Ammon's horn (tissue), 1 donor: ENCODE measurements around the gene POLR3H.

Source experiments
- DNase-seq: peaks from one replicate; pipeline ENCODE4 v3.0.0-alpha.2; 2016; ENCODE audit warnings: low spot score

Gene POLR3H

GRCh38 chr22:41485033-41485432 is 59.2 kb downstream of the POLR3H start:
- no peak for DNase-seq

- DNase-seq = no peak
Observed at GRCh38 chr22:41482319-41482935, 61.8 kb downstream of the POLR3H start.

- DNase-seq = no peak
Observed at GRCh38 chr22:41481925-41482318, 62.3 kb downstream of the POLR3H start.

- DNase-seq = peak; percentile 39
Observed at GRCh38 chr22:41481131-41481830, 63.0 kb downstream of the POLR3H start.

GRCh38 chr22:41480397-41480735 is 63.9 kb downstream of the POLR3H start:
- DNase-seq = peak; percentile 57

GRCh38 chr22:41479671-41480396 is 64.4 kb downstream of the POLR3H start:
- peak; percentile 89 for DNase-seq

GRCh38 chr22:41478891-41479521 is 65.3 kb downstream of the POLR3H start:
- peak; percentile 72 for DNase-seq

GRCh38 chr22:41478473-41478872 is 65.8 kb downstream of the POLR3H start:
- no peak for DNase-seq
